SIG-M5 treated with dmso at 0.1 percent for 504 hours (cell line): Measurements from ENCODE around the gene KRT37.

Experiments used
- DNase-seq: peaks from one replicate; lab custom pipeline; 2025; ENCODE audit not compliant: unreplicated experiment; lab: John Stamatoyannopoulos, UW

KRT37 gene

GRCh38 chr17:41424111-41424635 lies at the start of gene KRT37:
TSS of gene KRT37 (minus strand) at chr17:41424585. CDS start at chr17:41424523, 62 bp downstream.
- DNase-seq, result no peak

- DNase-seq, result no peak
These were observed 44.0 kb upstream of the KRT37 start for GRCh38 chr17:41468346-41468745.

- no peak for DNase-seq
These were observed 43.2 kb upstream of the KRT37 start for GRCh38 chr17:41467561-41467960.

- DNase-seq, result no peak
These were observed 42.6 kb upstream of the KRT37 start, which contains the start of gene KRT32 for GRCh38 chr17:41466988-41467387. TSS of gene KRT32 (minus strand) at chr17:41467386. CDS start at chr17:41467325, 61 bp downstream.

GRCh38 chr17:41464682-41465081 lies 40.3 kb upstream of the KRT37 start:
- no peak for DNase-seq

- DNase-seq, result no peak
These were observed 39.8 kb upstream of the KRT37 start for GRCh38 chr17:41464173-41464572.

GRCh38 chr17:41463746-41464145 lies 39.4 kb upstream of the KRT37 start:
- DNase-seq, result no peak

- DNase-seq, result no peak
These were observed 38.3 kb upstream of the KRT37 start for GRCh38 chr17:41462705-41463104.

- no peak for DNase-seq
These were observed 33.3 kb upstream of the KRT37 start for GRCh38 chr17:41457676-41458075.

GRCh38 chr17:41456204-41456603 lies 31.8 kb upstream of the KRT37 start:
- DNase-seq, result no peak

GRCh38 chr17:41455236-41455635 lies 30.9 kb upstream of the KRT37 start:
- no peak for DNase-seq

- DNase-seq, result no peak
These were observed 28.7 kb upstream of the KRT37 start for GRCh38 chr17:41453066-41453465.

- no peak for DNase-seq
These were observed 27.9 kb upstream of the KRT37 start for GRCh38 chr17:41452281-41452680.

GRCh38 chr17:41451154-41451728 lies 26.9 kb upstream of the KRT37 start:
- DNase-seq, result no peak

- no peak for DNase-seq
These were observed 24.6 kb upstream of the KRT37 start for GRCh38 chr17:41449008-41449407.

- no peak for DNase-seq
These were observed 24.1 kb upstream of the KRT37 start for GRCh38 chr17:41448506-41448905.

- no peak for DNase-seq
These were observed 22.4 kb upstream of the KRT37 start for GRCh38 chr17:41446806-41447205.

- DNase-seq, result no peak
These were observed 20.3 kb upstream of the KRT37 start for GRCh38 chr17:41444640-41445039.

- no peak for DNase-seq
These were observed 19.8 kb upstream of the KRT37 start for GRCh38 chr17:41444186-41444585.

- DNase-seq, result no peak
These were observed 18.4 kb upstream of the KRT37 start for GRCh38 chr17:41442739-41443138.

- no peak for DNase-seq
These were observed 16.2 kb upstream of the KRT37 start, which contains the start of gene KRT38 for GRCh38 chr17:41440531-41441033. TSS of gene KRT38 (minus strand) at chr17:41440983. CDS start at chr17:41440921, 62 bp downstream.

GRCh38 chr17:41439375-41439774 lies 15.0 kb upstream of the KRT37 start:
- peak; percentile 1 for DNase-seq

- DNase-seq, result no peak
These were observed 13.4 kb upstream of the KRT37 start for GRCh38 chr17:41437769-41438168.
